CD4-positive, alpha-beta T cell treated with Interleukin-4 for 1 hour (primary cell): ENCODE results near the gene IL19.
"Not testable (repeated sequence)": the region's sequence is repeated elsewhere in the genome, so short reads cannot be mapped to it uniquely, and the experiment has no call there.

Source experiments
- DNase-seq, 2 donors: peaks; one replicate each; pipeline ENCODE4 v3.0.0-alpha.2; 2020 to 2022

IL19 gene

GRCh38 chr1:206778031-206778430, 7.5 kb downstream of the IL19 start:
- no peak for DNase-seq

GRCh38 chr1:206778911-206779310, 8.3 kb downstream of the IL19 start:
- DNase-seq, result not testable (repeated sequence)

GRCh38 chr1:206779638-206780037, 9.1 kb downstream of the IL19 start:
- DNase-seq, result no peak

- DNase-seq, result peak in 1 of 2 donors; percentile 36
Measured at GRCh38 chr1:206782448-206782847, 11.9 kb downstream of the IL19 start.

GRCh38 chr1:206783506-206783905, 12.9 kb downstream of the IL19 start:
- no peak for DNase-seq

GRCh38 chr1:206784471-206784903, 13.9 kb downstream of the IL19 start:
- peak; percentile 49 to 63 for DNase-seq

- no peak for DNase-seq
Measured at GRCh38 chr1:206785182-206785765, 14.7 kb downstream of the IL19 start.

GRCh38 chr1:206786212-206786886, 15.8 kb downstream of the IL19 start:
- no peak for DNase-seq

- no peak for DNase-seq
Measured at GRCh38 chr1:206787891-206788290, 17.3 kb downstream of the IL19 start.

GRCh38 chr1:206788487-206789050, 18.0 kb downstream of the IL19 start:
- DNase-seq, result no peak

GRCh38 chr1:206790502-206791250, 20.1 kb downstream of the IL19 start:
- peak in 1 of 2 donors; percentile 21 for DNase-seq

- DNase-seq, result no peak
Measured at GRCh38 chr1:206792939-206793607, 22.5 kb downstream of the IL19 start.

GRCh38 chr1:206793620-206794019, 23.0 kb downstream of the IL19 start:
- DNase-seq, result no peak

GRCh38 chr1:206794294-206794908, 23.8 kb downstream of the IL19 start:
- DNase-seq, result peak; percentile 34 to 40

- DNase-seq, result no peak
Measured at GRCh38 chr1:206796116-206796515, 25.5 kb downstream of the IL19 start.

- peak in 1 of 2 donors; percentile 32 for DNase-seq
Measured at GRCh38 chr1:206796981-206797402, 26.4 kb downstream of the IL19 start.

- peak; percentile 38 to 47 for DNase-seq
Measured at GRCh38 chr1:206797534-206798383, 27.2 kb downstream of the IL19 start.

- no peak for DNase-seq
Measured at GRCh38 chr1:206798384-206798996, 27.9 kb downstream of the IL19 start.

GRCh38 chr1:206799311-206799710, 28.7 kb downstream of the IL19 start:
- no peak for DNase-seq

GRCh38 chr1:206800411-206800810, 29.8 kb downstream of the IL19 start:
- no peak for DNase-seq

GRCh38 chr1:206800891-206801290, 30.3 kb downstream of the IL19 start:
- no peak for DNase-seq
